Nephron progenitor cell (in vitro differentiated cells): ENCODE measurements around the gene SLC44A4.

Experiments
- DNase-seq: peaks from one replicate; pipeline ENCODE4 v3.0.0; 2021
- H3K27ac Mint-ChIP-seq: 2 replicates; pipeline ENCODE4 v1.8.0; 2021; ENCODE audit warnings: mild to moderate bottlenecking, moderate library complexity, mixed read lengths
- H3K27me3 Mint-ChIP-seq: 2 replicates; pipeline ENCODE4 v1.8.0; 2021; ENCODE audit warnings: mild to moderate bottlenecking, low read depth, mixed read lengths; ENCODE audit not compliant: poor library complexity
- H3K36me3 Mint-ChIP-seq: 2 replicates; pipeline ENCODE4 v1.8.0; 2021; ENCODE audit warnings: low read depth, mixed read lengths
- H3K4me1 Mint-ChIP-seq: 2 replicates; pipeline ENCODE4 v1.8.0; 2021; ENCODE audit warnings: mixed read lengths
- H3K4me3 Mint-ChIP-seq: 2 replicates; pipeline ENCODE4 v1.8.0; 2021; ENCODE audit warnings: mild to moderate bottlenecking, moderate library complexity, mixed read lengths
- H3K9me3 Mint-ChIP-seq: 2 replicates; pipeline ENCODE4 v1.8.0; 2021; ENCODE audit warnings: mild to moderate bottlenecking, moderate library complexity, mixed read lengths
- TF ChIP-seq, protein P1 (sequence below): fragments of 200-600 bp; sonication (generic); IDR thresholded peaks from 2 replicates; pipeline ENCODE4 v1.5.0; 2021; ENCODE audit warnings: antibody characterized with exemption

The SLC44A4 gene

DNA sequence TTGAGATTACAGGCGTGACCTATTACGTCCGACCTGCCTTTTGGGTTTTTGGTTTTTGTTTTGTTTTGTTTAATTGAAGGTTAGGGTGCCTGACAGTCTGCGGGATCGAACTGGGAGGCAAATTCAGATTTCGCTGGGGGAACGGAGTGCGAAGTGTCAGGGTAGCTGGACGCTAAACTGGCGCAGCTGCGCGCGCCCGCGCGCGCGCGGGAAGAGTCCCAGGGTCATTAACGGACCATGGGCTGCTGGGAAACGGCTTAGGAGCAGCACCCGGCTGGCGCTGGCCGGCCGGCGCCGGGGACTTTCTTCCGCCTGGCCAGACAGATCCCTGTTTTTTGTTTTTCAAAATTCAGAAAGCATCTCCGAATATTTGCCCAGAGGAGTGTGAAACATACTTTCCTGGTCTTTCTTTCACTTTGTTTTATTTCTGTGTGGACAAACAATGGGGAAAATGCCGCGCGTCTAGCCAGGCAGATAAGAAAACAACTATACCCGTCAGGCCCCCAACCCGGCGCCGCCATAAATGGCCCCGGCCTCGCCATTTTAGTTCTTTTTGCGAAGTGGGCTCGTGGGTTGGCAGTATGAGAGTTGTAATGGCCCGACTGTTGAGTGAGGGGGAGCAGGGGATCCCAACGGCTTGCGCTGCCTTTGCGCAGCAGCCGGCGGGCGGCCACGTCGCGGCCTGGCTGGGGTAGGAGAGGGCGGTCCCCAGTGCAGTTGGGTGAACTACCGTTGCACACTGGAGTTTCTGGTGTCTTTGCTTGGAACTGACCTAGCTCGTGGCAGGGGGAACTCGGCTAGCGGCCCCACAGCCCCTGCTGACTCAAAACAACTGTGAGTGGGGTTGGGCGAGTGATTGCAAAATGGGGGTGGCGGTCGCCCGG lies 44.2 kb downstream of the SLC44A4 start:
- H3K27ac Mint-ChIP-seq = peak overlapping the region; percentile 100
- peaks cover 41% of the 10 kb centered on the region for H3K36me3 Mint-ChIP-seq
- peaks cover 8% of the 10 kb centered on the region for H3K27me3 Mint-ChIP-seq
- peak; percentile 82 for DNase-seq
- H3K4me3 Mint-ChIP-seq = peak overlapping the region; percentile 99
- TF ChIP-seq, protein P1, sequence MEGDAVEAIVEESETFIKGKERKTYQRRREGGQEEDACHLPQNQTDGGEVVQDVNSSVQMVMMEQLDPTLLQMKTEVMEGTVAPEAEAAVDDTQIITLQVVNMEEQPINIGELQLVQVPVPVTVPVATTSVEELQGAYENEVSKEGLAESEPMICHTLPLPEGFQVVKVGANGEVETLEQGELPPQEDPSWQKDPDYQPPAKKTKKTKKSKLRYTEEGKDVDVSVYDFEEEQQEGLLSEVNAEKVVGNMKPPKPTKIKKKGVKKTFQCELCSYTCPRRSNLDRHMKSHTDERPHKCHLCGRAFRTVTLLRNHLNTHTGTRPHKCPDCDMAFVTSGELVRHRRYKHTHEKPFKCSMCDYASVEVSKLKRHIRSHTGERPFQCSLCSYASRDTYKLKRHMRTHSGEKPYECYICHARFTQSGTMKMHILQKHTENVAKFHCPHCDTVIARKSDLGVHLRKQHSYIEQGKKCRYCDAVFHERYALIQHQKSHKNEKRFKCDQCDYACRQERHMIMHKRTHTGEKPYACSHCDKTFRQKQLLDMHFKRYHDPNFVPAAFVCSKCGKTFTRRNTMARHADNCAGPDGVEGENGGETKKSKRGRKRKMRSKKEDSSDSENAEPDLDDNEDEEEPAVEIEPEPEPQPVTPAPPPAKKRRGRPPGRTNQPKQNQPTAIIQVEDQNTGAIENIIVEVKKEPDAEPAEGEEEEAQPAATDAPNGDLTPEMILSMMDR = no peak
- peaks cover 5% of the 10 kb centered on the region for H3K9me3 Mint-ChIP-seq
- H3K4me1 Mint-ChIP-seq = peaks cover 58% of the 10 kb centered on the region

DNA sequence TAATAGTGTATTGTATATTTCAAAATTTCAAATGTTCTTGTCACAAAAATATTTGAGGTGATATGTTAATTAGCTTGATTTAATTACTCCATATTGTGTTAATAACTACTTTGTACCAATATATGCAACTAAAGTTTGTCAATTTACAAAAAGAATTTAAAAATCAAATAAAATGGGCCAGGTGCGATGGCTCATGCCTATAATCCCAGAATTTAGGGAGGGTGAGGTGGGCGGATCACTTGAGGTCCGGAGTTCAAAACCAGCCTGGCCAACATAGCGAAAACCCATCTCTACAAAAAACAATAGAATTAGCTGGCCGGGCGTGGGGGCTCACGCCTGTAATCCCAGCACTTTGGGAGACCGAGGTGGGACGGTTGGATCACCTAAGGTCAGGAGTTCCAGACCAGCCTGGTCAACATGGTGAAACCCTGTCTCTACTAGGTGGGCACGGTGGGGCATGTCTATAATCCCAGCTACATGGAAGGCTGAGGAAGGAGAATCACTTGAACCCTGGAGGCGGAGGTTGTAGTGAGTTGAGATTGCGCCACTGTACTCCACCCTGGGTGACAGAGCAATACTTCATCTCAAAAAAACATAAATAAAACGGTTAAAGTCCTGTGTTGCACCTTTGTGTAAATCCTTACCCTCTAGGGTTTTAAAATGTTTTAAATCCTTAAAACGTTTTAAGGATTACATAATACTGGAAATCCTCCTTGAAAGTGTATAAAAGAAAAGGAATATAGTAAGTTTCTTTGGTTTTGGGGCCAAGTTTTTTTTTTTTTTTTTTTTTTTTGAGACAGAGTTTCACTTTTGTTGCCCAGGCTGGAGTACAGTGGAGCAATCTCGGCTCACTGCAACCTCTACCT lies 47.2 kb downstream of the SLC44A4 start:
- H3K36me3 Mint-ChIP-seq = peaks cover 19% of the 10 kb centered on the region
- DNase-seq = no peak
- H3K27me3 Mint-ChIP-seq = peaks cover 8% of the 10 kb centered on the region
- TF ChIP-seq, protein P1 = no peak
- H3K27ac Mint-ChIP-seq = no peak overlapping the region
- peaks cover 46% of the 10 kb centered on the region for H3K4me1 Mint-ChIP-seq
- H3K9me3 Mint-ChIP-seq = peaks cover 5% of the 10 kb centered on the region
- peak overlapping the region; percentile 91 for H3K4me3 Mint-ChIP-seq

DNA sequence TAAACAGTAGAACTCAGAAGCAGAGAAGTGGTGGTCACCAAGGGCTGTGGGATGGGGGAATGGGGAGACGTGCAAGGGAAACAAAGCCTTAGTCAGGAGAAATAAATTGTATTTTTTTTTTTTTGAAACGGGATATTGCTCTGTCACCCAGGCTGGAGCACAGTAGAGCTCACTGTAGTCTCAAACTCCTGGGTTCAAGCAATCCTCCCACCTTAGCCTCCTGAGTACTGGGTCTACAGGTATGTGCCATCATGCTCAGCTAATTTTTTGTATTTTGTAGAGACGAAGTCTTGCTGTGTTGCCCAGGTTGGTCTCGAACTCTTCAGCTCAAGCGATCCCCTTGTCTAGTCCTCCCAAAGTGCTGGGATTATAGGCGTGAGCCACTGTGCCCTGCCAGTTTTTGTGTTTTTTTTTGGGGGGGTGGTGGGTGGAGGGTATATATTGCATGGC lies 47.9 kb downstream of the SLC44A4 start:
- Mint-ChIP-seq H3K4me3 (peak overlapping the region; percentile 91), H3K9me3 (peaks cover 5% of the 10 kb centered on the region), H3K36me3 (peaks cover 12% of the 10 kb centered on the region), H3K27ac (peak overlapping the region; percentile 87), H3K4me1 (peaks cover 42% of the 10 kb centered on the region), H3K27me3 (peaks cover 4% of the 10 kb centered on the region)
- TF ChIP-seq, protein P1 = no peak
- DNase-seq = no peak

DNA sequence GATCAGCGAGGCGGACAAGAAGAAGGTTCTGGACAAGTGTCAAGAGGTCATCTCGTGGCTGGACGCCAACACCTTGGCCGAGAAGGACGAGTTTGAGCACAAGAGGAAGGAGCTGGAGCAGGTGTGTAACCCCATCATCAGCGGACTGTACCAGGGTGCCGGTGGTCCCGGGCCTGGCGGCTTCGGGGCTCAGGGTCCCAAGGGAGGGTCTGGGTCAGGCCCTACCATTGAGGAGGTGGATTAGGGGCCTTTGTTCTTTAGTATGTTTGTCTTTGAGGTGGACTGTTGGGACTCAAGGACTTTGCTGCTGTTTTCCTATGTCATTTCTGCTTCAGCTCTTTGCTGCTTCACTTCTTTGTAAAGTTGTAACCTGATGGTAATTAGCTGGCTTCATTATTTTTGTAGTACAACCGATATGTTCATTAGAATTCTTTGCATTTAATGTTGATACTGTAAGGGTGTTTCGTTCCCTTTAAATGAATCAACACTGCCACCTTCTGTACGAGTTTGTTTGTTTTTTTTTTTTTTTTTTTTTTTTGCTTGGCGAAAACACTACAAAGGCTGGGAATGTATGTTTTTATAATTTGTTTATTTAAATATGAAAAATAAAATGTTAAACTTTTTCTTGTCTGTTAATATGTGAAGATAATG lies 49.0 kb downstream of the SLC44A4 start:
- H3K27ac Mint-ChIP-seq = peak overlapping the region; percentile 53
- peaks cover under 1% of the 10 kb centered on the region for H3K27me3 Mint-ChIP-seq
- H3K4me1 Mint-ChIP-seq = peaks cover 45% of the 10 kb centered on the region
- H3K9me3 Mint-ChIP-seq = peaks cover 5% of the 10 kb centered on the region
- TF ChIP-seq, protein P1 = peak; percentile 42
- no peak for DNase-seq
- peaks cover 7% of the 10 kb centered on the region for H3K36me3 Mint-ChIP-seq
- peak overlapping the region; percentile 91 for H3K4me3 Mint-ChIP-seq

DNA sequence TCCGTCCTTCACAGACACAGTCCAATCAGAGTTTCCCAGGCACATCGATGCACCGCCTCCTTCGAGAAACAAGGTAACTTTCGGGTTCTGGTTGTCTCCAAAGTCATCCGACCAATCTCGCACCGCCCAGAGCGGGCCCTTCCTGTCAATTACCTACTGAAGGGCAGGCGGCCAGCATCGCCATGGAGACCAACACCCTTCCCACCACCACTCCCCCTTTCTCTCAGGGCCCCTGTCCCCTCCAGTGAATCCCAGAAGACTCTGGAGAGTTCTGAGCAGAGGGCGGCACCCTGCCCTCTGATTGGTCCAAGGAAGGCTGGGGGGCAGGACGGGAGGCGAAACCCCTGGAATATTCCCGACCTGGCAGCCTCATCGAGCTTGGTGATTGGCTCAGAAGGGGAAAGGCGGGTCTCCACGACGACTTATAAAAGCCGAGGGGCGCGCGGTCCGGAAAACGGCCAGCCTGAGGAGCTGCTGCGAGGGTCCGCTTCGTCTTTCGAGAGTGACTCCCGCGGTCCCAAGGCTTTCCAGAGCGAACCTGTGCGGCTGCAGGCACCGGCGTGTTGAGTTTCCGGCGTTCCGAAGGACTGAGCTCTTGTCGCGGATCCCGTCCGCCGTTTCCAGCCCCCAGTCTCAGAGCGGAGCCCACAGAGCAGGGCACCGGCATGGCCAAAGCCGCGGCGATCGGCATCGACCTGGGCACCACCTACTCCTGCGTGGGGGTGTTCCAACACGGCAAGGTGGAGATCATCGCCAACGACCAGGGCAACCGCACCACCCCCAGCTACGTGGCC lies 51.3 kb downstream of the SLC44A4 start, which contains the start of gene HSPA1B:
HSPA1B (plus strand) TSS at position 453 of the 794 bp plus-strand sequence; CDS start at position 666, 213 bp downstream.
- H3K27me3 Mint-ChIP-seq = peaks cover 4% of the 10 kb centered on the region
- peaks cover 50% of the 10 kb centered on the region for H3K4me1 Mint-ChIP-seq
- H3K9me3 Mint-ChIP-seq = peaks cover 5% of the 10 kb centered on the region
- peaks cover 7% of the 10 kb centered on the region for H3K36me3 Mint-ChIP-seq
- TF ChIP-seq, protein P1 = no peak
- peak; percentile 93 for DNase-seq
- peak within 1 kb of the TSS; percentile 98 for H3K27ac Mint-ChIP-seq
- peak within 1 kb of the TSS; percentile 92 for H3K4me3 Mint-ChIP-seq
